ENCODE results near the gene SYCE3. TPM values are rescaled to one million over a fixed set of nuclear protein-coding genes. Genes with fewer than 3 reads are reported as not detected.

SYCE3 gene
- total and polyA plus RNA-seq, 7 donors: not detected

DNA sequence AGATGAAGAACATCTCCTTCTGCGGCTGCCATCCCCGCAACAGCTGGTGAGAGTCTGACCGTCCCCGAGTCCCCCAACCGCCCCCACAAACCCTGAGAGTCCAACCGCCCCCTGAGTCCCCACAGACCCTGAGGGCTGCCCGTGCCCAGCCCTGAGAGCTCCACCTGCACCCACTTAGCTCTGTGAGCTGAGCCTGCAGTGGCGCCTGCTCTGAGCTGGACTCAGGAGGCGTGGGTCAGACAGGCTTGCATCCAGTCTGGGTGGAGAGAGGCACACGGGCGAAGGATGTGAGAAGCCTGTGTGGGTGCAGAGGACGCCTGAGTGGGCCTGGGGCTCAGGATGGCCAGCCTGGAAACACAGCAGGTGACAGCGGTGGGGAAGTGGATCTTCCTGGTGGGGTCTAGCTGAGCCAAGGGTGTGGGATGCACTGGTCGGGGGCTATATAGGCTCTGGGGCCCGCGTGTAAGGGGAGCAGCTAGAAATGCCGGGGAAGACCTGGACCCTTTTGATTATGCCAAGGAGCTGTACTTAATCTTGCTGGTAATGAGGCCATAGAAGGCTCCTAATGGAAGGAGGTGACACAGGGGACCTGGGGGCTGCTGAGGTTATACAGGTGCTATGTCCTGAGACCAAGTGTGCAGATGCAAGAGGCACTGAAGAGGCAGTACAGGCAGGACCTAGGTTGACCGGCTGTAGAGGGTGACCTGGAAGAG, 44.4 kb upstream of the SYCE3 start:
- Histone ChIP-seq H3K4me3 (no peak overlapping the region), H3K4me1 (no peaks in the 10 kb centered on the region), H3K9me3 (no peaks in the 10 kb centered on the region), H3K27me3 (ENCODE audit: insufficient read depth in 3 of 3, low read length in 2 of 3) (peaks cover 0 to 57% (median 26%) of the 10 kb centered on the region in 3 donors), H3K36me3 (ENCODE audit: insufficient read depth in 1 of 2, low read depth in 1 of 2) (no peaks in the 10 kb centered on the region), H3K27ac (no peak overlapping the region)
- no peak for DNase-seq
- intact Hi-C loops (cut with DNase I): no loop called here
- WGBS, 3 donors: 68 to 85% (median 72%) methylated on average over 15 to 18 of the region's 18 CpGs
- TF ChIP-seq CTCF (IDR thresholded peaks at IDR 0.05): no peak
- no peak for ATAC-seq

- intact Hi-C loops (cut with DNase I): no loop called here
- peaks cover 0 to 63% (median 27%) of the 10 kb centered on the region in 3 donors for H3K27me3 ChIP-seq (ENCODE audit: insufficient read depth in 3 of 3, low read length in 2 of 3)
Measured at GRCh38 chr22:50606165-50606945, 43.6 kb upstream of the SYCE3 start.

DNA sequence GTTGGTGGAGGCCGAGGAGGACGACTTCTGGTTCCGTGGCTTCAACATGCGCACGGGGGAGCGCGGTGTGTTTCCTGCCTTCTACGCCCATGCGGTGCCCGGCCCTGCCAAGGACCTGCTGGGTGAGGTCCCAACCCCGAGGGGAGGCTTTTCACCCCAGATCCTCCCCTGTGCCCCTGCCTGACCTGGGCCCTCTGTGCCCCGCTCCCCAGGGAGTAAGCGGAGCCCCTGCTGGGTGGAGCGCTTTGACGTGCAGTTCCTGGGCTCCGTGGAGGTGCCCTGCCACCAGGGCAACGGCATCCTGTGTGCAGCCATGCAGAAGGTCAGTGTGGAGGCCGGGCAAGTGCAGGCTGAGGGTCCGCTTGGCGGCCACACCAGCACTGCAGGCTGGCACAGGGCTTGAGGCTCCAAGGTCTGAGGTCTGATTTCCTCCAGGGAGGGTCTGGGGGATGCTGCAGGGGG, 42.9 kb upstream of the SYCE3 start:
- Histone ChIP-seq H3K4me3 (no peak overlapping the region), H3K27me3 (ENCODE audit: insufficient read depth in 3 of 3, low read length in 2 of 3) (peaks cover 0 to 65% (median 29%) of the 10 kb centered on the region in 3 donors), H3K36me3 (ENCODE audit: insufficient read depth in 1 of 2, low read depth in 1 of 2) (no peaks in the 10 kb centered on the region), H3K9me3 (no peaks in the 10 kb centered on the region), H3K4me1 (no peaks in the 10 kb centered on the region), H3K27ac (no peak overlapping the region)
- no peak for TF ChIP-seq CTCF (IDR thresholded peaks at IDR 0.05)
- ATAC-seq: no peak
- 82 to 84% (median 84%) methylated on average over 20 of the region's 20 CpGs for WGBS, 3 donors
- intact Hi-C loops (cut with DNase I): no loop called here
- DNase-seq: peak in 1 of 2 donors; percentile 36

More at GRCh38 chr22:50606165-50606945, 43.6 kb upstream of the SYCE3 start:
- no peak overlapping the region for H3K27ac ChIP-seq
- no peaks in the 10 kb centered on the region for H3K36me3 ChIP-seq (ENCODE audit: insufficient read depth in 1 of 2, low read depth in 1 of 2)
- ATAC-seq: no peak
- WGBS, 3 donors: 70 to 76% (median 73%) methylated on average over 17 to 19 of the region's 19 CpGs
- TF ChIP-seq CTCF (IDR thresholded peaks at IDR 0.05): no peak
- H3K4me1 ChIP-seq: no peaks in the 10 kb centered on the region
- H3K9me3 ChIP-seq: no peaks in the 10 kb centered on the region
- H3K4me3 ChIP-seq: no peak overlapping the region
- no peak for DNase-seq

DNA sequence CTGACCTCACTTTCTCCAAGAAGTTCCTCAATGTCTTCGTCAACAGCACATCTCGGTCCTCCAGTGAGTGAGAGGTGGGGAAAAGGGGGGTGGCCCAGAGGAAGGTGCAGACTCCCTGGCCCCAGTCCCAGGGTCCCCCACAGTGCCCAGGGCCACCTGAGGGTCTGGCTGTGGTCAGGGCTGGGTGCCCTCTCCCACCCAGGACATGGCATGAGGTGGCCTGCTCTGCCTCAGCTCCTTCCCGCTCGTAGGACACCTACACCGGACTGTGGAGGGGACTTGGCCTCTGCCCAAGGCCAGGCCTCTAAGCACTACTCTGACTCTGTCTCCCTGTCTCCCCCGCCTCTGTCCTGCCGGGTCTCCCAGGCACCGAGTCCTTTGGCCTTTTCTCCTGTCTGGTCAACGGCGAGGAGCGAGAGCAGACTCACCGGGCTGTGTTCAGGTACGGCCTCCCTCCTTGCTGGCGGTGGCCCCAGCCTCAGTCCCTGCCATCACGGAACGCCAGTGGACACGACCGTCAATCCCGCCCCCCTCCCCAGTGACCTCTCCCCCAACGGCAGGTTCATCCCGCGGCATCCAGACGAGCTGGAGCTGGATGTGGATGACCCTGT, 42.4 kb upstream of the SYCE3 start:
- peaks cover 0 to 65% (median 29%) of the 10 kb centered on the region in 3 donors for H3K27me3 ChIP-seq (ENCODE audit: insufficient read depth in 3 of 3, low read length in 2 of 3)
- WGBS, 3 donors: 78 to 80% (median 79%) methylated on average over 20 to 23 of the region's 23 CpGs

More for the DNA sequence above, 42.4 kb upstream of the SYCE3 start:
- Histone ChIP-seq H3K4me1 (no peaks in the 10 kb centered on the region), H3K4me3 (no peak overlapping the region), H3K9me3 (no peaks in the 10 kb centered on the region), H3K36me3 (ENCODE audit: insufficient read depth in 1 of 2, low read depth in 1 of 2) (no peaks in the 10 kb centered on the region), H3K27ac (no peak overlapping the region)
- ATAC-seq (no peak), DNase-seq (peak in 1 of 2 donors; percentile 41)
- no peak for TF ChIP-seq CTCF (IDR thresholded peaks at IDR 0.05)
- intact Hi-C loops (cut with DNase I): no loop called here

Measured in psoas muscle (tissue), 8 donors.